ENCODE measurements around the gene COL13A1.

COL13A1 gene

GRCh38 chr10:69800665-69801064 lies 1.0 kb upstream of the COL13A1 start:
- no peak for TF ChIP-seq SPI1 (IDR thresholded peaks at IDR 0.05; ENCODE audit: low read depth, low read length)
- TF ChIP-seq POU2F2 (IDR thresholded peaks at IDR 0.05; ENCODE audit: low read depth, low read length): no peak
- no peak for TF ChIP-seq TAF1 (IDR thresholded peaks at IDR 0.05; ENCODE audit: low read depth, low read length)
- TF ChIP-seq POLR2A (IDR thresholded peaks at IDR 0.05; ENCODE audit: low read depth, low read length): no peak
- no peak for TF ChIP-seq PAX5 (IDR thresholded peaks at IDR 0.05; ENCODE audit: insufficient read depth, low read length, severe bottlenecking)
- no peak for TF ChIP-seq POLR2AphosphoS5 (IDR thresholded peaks at IDR 0.05; ENCODE audit: low read depth, low read length)
- DNase-seq (ENCODE audit: insufficient read length, low spot score) (no peak), FAIRE-seq (no peak)

- FAIRE-seq (no peak), DNase-seq (ENCODE audit: insufficient read length, low spot score) (peak; percentile 60)
- TF ChIP-seq POLR2AphosphoS5 (IDR thresholded peaks at IDR 0.05; ENCODE audit: low read depth, low read length) (no peak), SPI1 (IDR thresholded peaks at IDR 0.05; ENCODE audit: low read depth, low read length) (no peak), POU2F2 (IDR thresholded peaks at IDR 0.05; ENCODE audit: low read depth, low read length) (no peak), POLR2A (IDR thresholded peaks at IDR 0.05; ENCODE audit: low read depth, low read length) (no peak), TAF1 (IDR thresholded peaks at IDR 0.05; ENCODE audit: low read depth, low read length) (no peak), PAX5 (IDR thresholded peaks at IDR 0.05; ENCODE audit: insufficient read depth, low read length, severe bottlenecking) (no peak)
Observed at GRCh38 chr10:69801094-69801433, 642 bp upstream of the COL13A1 start.

GRCh38 chr10:69802424-69803161 lies 887 bp downstream of the COL13A1 start:
- FAIRE-seq (no peak), DNase-seq (ENCODE audit: insufficient read length, low spot score) (no peak)

GRCh38 chr10:69803809-69804208 lies 2.1 kb downstream of the COL13A1 start:
- no peak for TF ChIP-seq POLR2A (IDR thresholded peaks at IDR 0.05; ENCODE audit: low read depth, low read length)
- TF ChIP-seq SPI1 (IDR thresholded peaks at IDR 0.05; ENCODE audit: low read depth, low read length): no peak
- no peak for TF ChIP-seq TAF1 (IDR thresholded peaks at IDR 0.05; ENCODE audit: low read depth, low read length)
- TF ChIP-seq PAX5 (IDR thresholded peaks at IDR 0.05; ENCODE audit: insufficient read depth, low read length, severe bottlenecking): no peak
- no peak for TF ChIP-seq POU2F2 (IDR thresholded peaks at IDR 0.05; ENCODE audit: low read depth, low read length)
- no peak for TF ChIP-seq POLR2AphosphoS5 (IDR thresholded peaks at IDR 0.05; ENCODE audit: low read depth, low read length)
- DNase-seq (ENCODE audit: insufficient read length, low spot score): no peak
- FAIRE-seq: no peak

More at GRCh38 chr10:69802424-69803161, 887 bp downstream of the COL13A1 start:
- TF ChIP-seq POU2F2 (IDR thresholded peaks at IDR 0.05; ENCODE audit: low read depth, low read length): no peak
- no peak for TF ChIP-seq SPI1 (IDR thresholded peaks at IDR 0.05; ENCODE audit: low read depth, low read length)
- TF ChIP-seq TAF1 (IDR thresholded peaks at IDR 0.05; ENCODE audit: low read depth, low read length): no peak
- no peak for TF ChIP-seq PAX5 (IDR thresholded peaks at IDR 0.05; ENCODE audit: insufficient read depth, low read length, severe bottlenecking)
- TF ChIP-seq POLR2A (IDR thresholded peaks at IDR 0.05; ENCODE audit: low read depth, low read length): no peak
- no peak for TF ChIP-seq POLR2AphosphoS5 (IDR thresholded peaks at IDR 0.05; ENCODE audit: low read depth, low read length)

GRCh38 chr10:69804775-69805174 lies 3.1 kb downstream of the COL13A1 start:
- DNase-seq (ENCODE audit: insufficient read length, low spot score) (no peak), FAIRE-seq (no peak)
- no peak for TF ChIP-seq PAX5 (IDR thresholded peaks at IDR 0.05; ENCODE audit: insufficient read depth, low read length, severe bottlenecking)

- FAIRE-seq (no peak), DNase-seq (ENCODE audit: insufficient read length, low spot score) (no peak)
- TF ChIP-seq SPI1 (IDR thresholded peaks at IDR 0.05; ENCODE audit: low read depth, low read length) (no peak), PAX5 (IDR thresholded peaks at IDR 0.05; ENCODE audit: insufficient read depth, low read length, severe bottlenecking) (no peak)
Observed at GRCh38 chr10:69807122-69807521, 5.4 kb downstream of the COL13A1 start.

- DNase-seq (ENCODE audit: insufficient read length, low spot score) (no peak), FAIRE-seq (no peak)
- TF ChIP-seq PAX5 (IDR thresholded peaks at IDR 0.05; ENCODE audit: insufficient read depth, low read length, severe bottlenecking): no peak
- TF ChIP-seq TAF1 (IDR thresholded peaks at IDR 0.05; ENCODE audit: low read depth, low read length): no peak
- no peak for TF ChIP-seq POLR2A (IDR thresholded peaks at IDR 0.05; ENCODE audit: low read depth, low read length)
- no peak for TF ChIP-seq SPI1 (IDR thresholded peaks at IDR 0.05; ENCODE audit: low read depth, low read length)
- TF ChIP-seq POLR2AphosphoS5 (IDR thresholded peaks at IDR 0.05; ENCODE audit: low read depth, low read length): no peak
- no peak for TF ChIP-seq POU2F2 (IDR thresholded peaks at IDR 0.05; ENCODE audit: low read depth, low read length)
Observed at GRCh38 chr10:69807696-69808095, 6.0 kb downstream of the COL13A1 start.

- TF ChIP-seq POU2F2 (IDR thresholded peaks at IDR 0.05; ENCODE audit: low read depth, low read length): no peak
- no peak for TF ChIP-seq PAX5 (IDR thresholded peaks at IDR 0.05; ENCODE audit: insufficient read depth, low read length, severe bottlenecking)
- no peak for TF ChIP-seq SPI1 (IDR thresholded peaks at IDR 0.05; ENCODE audit: low read depth, low read length)
- TF ChIP-seq POLR2A (IDR thresholded peaks at IDR 0.05; ENCODE audit: low read depth, low read length): no peak
- no peak for TF ChIP-seq TAF1 (IDR thresholded peaks at IDR 0.05; ENCODE audit: low read depth, low read length)
- no peak for TF ChIP-seq POLR2AphosphoS5 (IDR thresholded peaks at IDR 0.05; ENCODE audit: low read depth, low read length)
- FAIRE-seq: no peak
- no peak for DNase-seq (ENCODE audit: insufficient read length, low spot score)
Observed at GRCh38 chr10:69809318-69809717, 7.6 kb downstream of the COL13A1 start.

GRCh38 chr10:69810097-69810496 lies 8.4 kb downstream of the COL13A1 start:
- DNase-seq (ENCODE audit: insufficient read length, low spot score): no peak
- no peak for FAIRE-seq
- no peak for TF ChIP-seq POLR2AphosphoS5 (IDR thresholded peaks at IDR 0.05; ENCODE audit: low read depth, low read length)
- no peak for TF ChIP-seq TAF1 (IDR thresholded peaks at IDR 0.05; ENCODE audit: low read depth, low read length)
- no peak for TF ChIP-seq PAX5 (IDR thresholded peaks at IDR 0.05; ENCODE audit: insufficient read depth, low read length, severe bottlenecking)
- no peak for TF ChIP-seq SPI1 (IDR thresholded peaks at IDR 0.05; ENCODE audit: low read depth, low read length)
- TF ChIP-seq POU2F2 (IDR thresholded peaks at IDR 0.05; ENCODE audit: low read depth, low read length): no peak
- TF ChIP-seq POLR2A (IDR thresholded peaks at IDR 0.05; ENCODE audit: low read depth, low read length): no peak

- no peak for TF ChIP-seq TAF1 (IDR thresholded peaks at IDR 0.05; ENCODE audit: low read depth, low read length)
- TF ChIP-seq POU2F2 (IDR thresholded peaks at IDR 0.05; ENCODE audit: low read depth, low read length): no peak
- TF ChIP-seq PAX5 (IDR thresholded peaks at IDR 0.05; ENCODE audit: insufficient read depth, low read length, severe bottlenecking): no peak
- no peak for TF ChIP-seq POLR2A (IDR thresholded peaks at IDR 0.05; ENCODE audit: low read depth, low read length)
- no peak for TF ChIP-seq POLR2AphosphoS5 (IDR thresholded peaks at IDR 0.05; ENCODE audit: low read depth, low read length)
- FAIRE-seq: no peak
Observed at GRCh38 chr10:69810675-69811397, 9.1 kb downstream of the COL13A1 start.

More at GRCh38 chr10:69810675-69811397, 9.1 kb downstream of the COL13A1 start:
- no peak for DNase-seq (ENCODE audit: insufficient read length, low spot score)
